Right lobe of liver (tissue), 6 donors: ENCODE results near the gene CHRNB2. TPM values are rescaled to one million over a fixed set of nuclear protein-coding genes. Genes with fewer than 3 reads are reported as not detected.
A peak's percentile ranks its signal among the peaks of the same experiment; 100 is the strongest.

ENCODE experiments used
- ATAC-seq, 4 donors: fragments of 200-7000 bp; cut with Tn5 transposase; one replicate each; pipeline ENCODE4 v1.9.1; 2020; ENCODE audit warnings: mild to moderate bottlenecking in 4 of 4, moderate library complexity in 4 of 4
- DNase-seq, 3 donors: peaks; one replicate each; pipeline ENCODE4 v3.0.0-alpha.2; 2020
- H3K27ac ChIP-seq, 3 donors: fragments of 200-600 bp; one replicate each; pipeline ENCODE4 v1.8.0; 2022
- H3K27me3 ChIP-seq, 2 donors: fragments of 200-600 bp; one replicate each; pipeline ENCODE4 v1.8.0; 2022
- H3K36me3 ChIP-seq, 4 donors: fragments of 200-600 bp; sonication (generic) in 1 of 4; one replicate each; pipeline versions ENCODE4 v1.5.1 to v1.8.0; 2017 to 2022; ENCODE audit warnings: control low read depth in 1 of 4
- H3K4me1 ChIP-seq, 4 donors: fragments of 200-600 bp; sonication (generic) in 1 of 4; one replicate each; pipeline versions ENCODE4 v1.5.1 to v1.8.0; 2017 to 2022; ENCODE audit warnings: control low read depth in 1 of 4
- H3K4me3 ChIP-seq, 3 donors: fragments of 200-600 bp; one replicate each; pipeline ENCODE4 v1.8.0; 2022
- H3K9me3 ChIP-seq, 4 donors: fragments of 200-600 bp; sonication (generic) in 1 of 4; one replicate each; pipeline versions ENCODE4 v1.5.1 to v1.8.0; 2017 to 2022; ENCODE audit warnings: control low read depth in 1 of 4
- POLR2A ChIP-seq: fragments of 450-650 bp; IDR thresholded peaks from one replicate; pipeline ENCODE4 v1.6.1; 2017; ENCODE audit warnings: antibody characterized with exemption, mild to moderate bottlenecking
- WGBS: methylation state at CpG from one replicate; pipeline ENCODE4 v1.1.6; 2018; ENCODE audit warnings: low coverage, low lambda C conversion rate; ENCODE audit not compliant: insufficient coverage; ENCODE audit errors: missing lambda C conversion rate; 5-methylcytosine and 5-hydroxymethylcytosine counted together
- intact Hi-C, 2 donors: fragments of 100-400 bp; cut with DNase I; formaldehyde crosslinking; loops; one replicate each; pipeline versions ENCODE4 v1.11.2 to v1.14.1; 2022
- total RNA-seq, 6 experiments: library from RNA; depleted of rRNA in 2 of 6; stranded (reverse); fragments of >200 nt in 2 of 6; fragmentation: NEBNext Ultra II Directional in 3 of 6; extraction: Animal tissue kit (Norgen Biotek cat#: 25700) in 3 of 6; gene quantifications; one replicate each; pipeline versions ENCODE4 v1.1.0 to v1.2.4, GENCODE V29; 2016 to 2023
- TF ChIP-seq, protein P1 (sequence below), 4 donors: fragments of 200-600 bp in 3 of 4; fragments of 450-650 bp in 1 of 4; IDR thresholded peaks; one replicate each; pipeline versions ENCODE4 v1.5.1 to v1.8.0; 2016 to 2022; ENCODE audit warnings: antibody characterized with exemption in 4 of 4, mild to moderate bottlenecking in 2 of 4
- donor health status: DM: no; HTN: yes; CAD: no.
- donor health status: DM: no; HTN: no; CAD: no.
- donor health status: DM: no; HTN: no; CAD: no.
- donor health status: DM: no; HTN: yes; CAD: no.
- donor health status: DM: no; HTN: yes; CAD: no.

The CHRNB2 gene
- total RNA-seq, 6 experiments from 2014 or later, result 0.07 TPM; not detected in 5

DNA sequence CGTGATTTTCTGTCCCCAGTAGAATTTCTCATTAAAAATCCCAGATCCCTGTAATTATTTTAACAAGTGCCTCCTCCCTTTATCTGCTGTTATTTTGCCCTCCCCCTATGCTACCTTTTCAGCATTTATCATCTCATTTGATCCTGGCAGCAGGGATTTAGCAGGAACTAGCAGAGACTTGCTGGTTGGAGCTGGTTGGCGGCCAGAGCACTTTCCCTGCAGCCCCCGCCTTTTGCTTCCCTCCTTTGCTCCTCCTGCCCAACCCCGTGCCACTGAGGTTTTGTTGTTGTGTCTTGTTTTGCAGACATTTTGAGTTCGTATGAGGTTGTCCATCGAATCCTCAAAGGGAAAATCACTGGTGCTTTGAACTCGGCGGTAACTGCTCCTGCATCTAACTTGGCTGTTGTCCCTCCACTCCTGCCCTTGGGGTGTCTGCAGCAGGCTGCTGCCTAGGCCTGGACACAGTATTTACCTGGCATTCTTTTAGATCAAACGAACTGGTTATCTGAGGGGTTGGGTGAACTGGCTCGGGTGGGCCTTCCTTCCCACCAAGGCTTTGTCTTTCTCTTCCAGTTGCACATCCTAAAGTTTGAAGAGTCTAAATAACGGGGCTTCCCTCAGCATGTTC, 20.4 kb upstream of the CHRNB2 start:
- H3K27ac ChIP-seq, result peak overlapping the region; percentile 39 to 85 (median 62)
- ATAC-seq (peak; percentile 16 to 55 (median 47)), DNase-seq (no peak)
- no peak overlapping the region for H3K4me3 ChIP-seq
- H3K27me3 ChIP-seq, result no peaks in the 10 kb centered on the region
- H3K36me3 ChIP-seq, result peaks cover under 1 to 34% (median 20%) of the 10 kb centered on the region in 4 donors
- TF ChIP-seq POLR2A, result no peak
- TF ChIP-seq, protein P1, sequence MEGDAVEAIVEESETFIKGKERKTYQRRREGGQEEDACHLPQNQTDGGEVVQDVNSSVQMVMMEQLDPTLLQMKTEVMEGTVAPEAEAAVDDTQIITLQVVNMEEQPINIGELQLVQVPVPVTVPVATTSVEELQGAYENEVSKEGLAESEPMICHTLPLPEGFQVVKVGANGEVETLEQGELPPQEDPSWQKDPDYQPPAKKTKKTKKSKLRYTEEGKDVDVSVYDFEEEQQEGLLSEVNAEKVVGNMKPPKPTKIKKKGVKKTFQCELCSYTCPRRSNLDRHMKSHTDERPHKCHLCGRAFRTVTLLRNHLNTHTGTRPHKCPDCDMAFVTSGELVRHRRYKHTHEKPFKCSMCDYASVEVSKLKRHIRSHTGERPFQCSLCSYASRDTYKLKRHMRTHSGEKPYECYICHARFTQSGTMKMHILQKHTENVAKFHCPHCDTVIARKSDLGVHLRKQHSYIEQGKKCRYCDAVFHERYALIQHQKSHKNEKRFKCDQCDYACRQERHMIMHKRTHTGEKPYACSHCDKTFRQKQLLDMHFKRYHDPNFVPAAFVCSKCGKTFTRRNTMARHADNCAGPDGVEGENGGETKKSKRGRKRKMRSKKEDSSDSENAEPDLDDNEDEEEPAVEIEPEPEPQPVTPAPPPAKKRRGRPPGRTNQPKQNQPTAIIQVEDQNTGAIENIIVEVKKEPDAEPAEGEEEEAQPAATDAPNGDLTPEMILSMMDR (IDR thresholded peaks at IDR 0.05), result no peak
- H3K9me3 ChIP-seq, result no peaks in the 10 kb centered on the region
- intact Hi-C loops, result loop anchor here in 1 of 2 donors (10.0 kb wide), 1 partner anchor 72 kb away; no protein-coding TSS in a partner anchor
- peaks cover 0 to 38% (median 14%) of the 10 kb centered on the region in 4 donors for H3K4me1 ChIP-seq
- 33% methylated on average over 9 of the region's 11 CpGs for WGBS

DNA sequence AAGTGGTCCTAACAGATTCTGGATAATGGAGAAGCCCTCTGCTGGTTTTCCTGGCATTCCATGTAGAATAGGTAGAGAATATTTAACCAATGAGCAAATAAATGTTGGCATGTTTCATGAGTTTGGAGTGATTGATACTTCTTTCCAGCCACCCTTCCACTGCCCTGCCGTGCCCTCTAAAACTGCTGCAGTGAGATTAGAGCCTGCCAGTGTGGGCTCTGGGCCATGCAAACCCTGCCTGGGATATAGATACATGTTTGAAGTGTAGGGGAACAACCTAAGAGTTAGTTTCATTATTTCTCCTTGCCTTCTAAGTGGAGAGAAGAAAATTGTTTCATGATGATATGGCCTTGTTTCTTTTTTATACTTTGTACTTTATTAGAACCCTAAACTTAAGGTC, 19.6 kb upstream of the CHRNB2 start:
- Histone ChIP-seq H3K27me3 (no peaks in the 10 kb centered on the region), H3K4me1 (peaks cover 0 to 38% (median 14%) of the 10 kb centered on the region in 4 donors), H3K9me3 (no peaks in the 10 kb centered on the region), H3K4me3 (no peak overlapping the region), H3K27ac (peak overlapping the region; percentile 39 to 85 (median 62)), H3K36me3 (peaks cover 8 to 43% (median 28%) of the 10 kb centered on the region in 4 donors)
- TF ChIP-seq POLR2A, result no peak
- TF ChIP-seq, protein P1 (IDR thresholded peaks at IDR 0.05), result no peak
- 0% methylated on average over 1 of the region's 1 CpG for WGBS
- DNase-seq (peak; percentile 78 to 92 (median 90)), ATAC-seq (peak; percentile 87 to 92 (median 90))
- intact Hi-C loops, result loop anchor here in 1 of 2 donors (10.0 kb wide), 1 partner anchor 73 kb away; no protein-coding TSS in a partner anchor

- Histone ChIP-seq H3K4me3 (no peak overlapping the region), H3K27ac (peak overlapping the region in 1 of 3 donors; percentile 85), H3K36me3 (peaks cover 8 to 55% (median 38%) of the 10 kb centered on the region in 4 donors), H3K4me1 (peaks cover 0 to 38% (median 14%) of the 10 kb centered on the region in 4 donors), H3K9me3 (no peaks in the 10 kb centered on the region), H3K27me3 (no peaks in the 10 kb centered on the region)
- intact Hi-C loops, result loop anchor here in 1 of 2 donors (10.0 kb wide), 1 partner anchor 74 kb away; no protein-coding TSS in a partner anchor
- DNase-seq (no peak), ATAC-seq (no peak)
- 75% methylated on average over 3 of the region's 3 CpGs for WGBS
- no peak for TF ChIP-seq POLR2A
- TF ChIP-seq, protein P1 (IDR thresholded peaks at IDR 0.05), result no peak
Observed at GRCh38 chr1:154549202-154549770, 18.3 kb upstream of the CHRNB2 start.

GRCh38 chr1:154550070-154550469, 17.5 kb upstream of the CHRNB2 start:
- DNase-seq (no peak), ATAC-seq (no peak)
- H3K27ac ChIP-seq, result no peak overlapping the region
- peaks cover 8 to 63% (median 44%) of the 10 kb centered on the region in 4 donors for H3K36me3 ChIP-seq
- intact Hi-C loops, result loop anchor here in 1 of 2 donors (10.0 kb wide), 1 partner anchor 75 kb away; no protein-coding TSS in a partner anchor
- H3K9me3 ChIP-seq, result no peaks in the 10 kb centered on the region
- TF ChIP-seq, protein P1 (IDR thresholded peaks at IDR 0.05), result no peak
- no peak for TF ChIP-seq POLR2A
- 72% methylated on average over 5 of the region's 5 CpGs for WGBS
- H3K4me3 ChIP-seq, result no peak overlapping the region
- peaks cover 0 to 38% (median 14%) of the 10 kb centered on the region in 4 donors for H3K4me1 ChIP-seq
- H3K27me3 ChIP-seq, result no peaks in the 10 kb centered on the region
